IMR-90 (cell line): ENCODE measurements around the gene MAFF. TPM values are rescaled to one million over a fixed set of nuclear protein-coding genes. Genes with fewer than 3 reads are reported as not detected.
A peak's percentile ranks its signal among the peaks of the same experiment; 100 is the strongest.

Experiments
- ATAC-seq: fragments of 200-7000 bp; cut with Tn5 transposase; 2 replicates; pipeline ENCODE4 v1.9.1; 2020; ENCODE audit warnings: low read depth, mild to moderate bottlenecking, moderate library complexity
- BruUV-seq: library from RNA; stranded (reverse); fragments of 400-500 nt; replicated peaks from 2 replicates; lab custom pipeline; 2021; lab: Mats Ljungman, UMichigan
- CTCF ChIA-PET: fragments of 300-600 bp; formaldehyde crosslinking; extraction: SDS; loops from one replicate; lab custom pipeline; 2021; ENCODE audit warnings: antibody characterized with exemption; lab: Yijun Ruan, JAX
- POLR2A ChIA-PET: fragments of 300-600 bp; sonication (Branson Sonifier 250); formaldehyde crosslinking; loops from one replicate; lab custom pipeline; 2022; ENCODE audit warnings: antibody characterized with exemption; ENCODE audit not compliant: unreplicated experiment; lab: Charles Lee
- DNase-seq: peaks from one replicate; pipeline ENCODE4 v3.0.0; 2013
- H2AFZ ChIP-seq: replicated peaks from 2 replicates; pipeline ENCODE3; 2013; ENCODE audit warnings: low read length, mild to moderate bottlenecking; ENCODE audit not compliant: poor library complexity
- H2AK5ac ChIP-seq: 2 replicates; pipeline ENCODE4 v1.6.1; 2013; ENCODE audit warnings: low read depth, low read length, inconsistent platforms
- H2AK9ac ChIP-seq: replicated peaks from 2 replicates; pipeline ENCODE3; 2013; ENCODE audit warnings: mild to moderate bottlenecking, low read depth, low read length, moderate library complexity; ENCODE audit not compliant: poor library complexity
- H2BK120ac ChIP-seq: 2 replicates; pipeline ENCODE4 v1.6.1; 2013; ENCODE audit warnings: low read depth, low read length, inconsistent platforms
- H2BK15ac ChIP-seq: 3 replicates; pipeline ENCODE4 v1.6.1; 2013; ENCODE audit warnings: low read depth, low read length, inconsistent platforms
- H2BK20ac ChIP-seq: 2 replicates; pipeline ENCODE4 v1.6.1; 2013; ENCODE audit warnings: low read depth, mild to moderate bottlenecking, inconsistent platforms, low read length, moderate library complexity
- H2BK5ac ChIP-seq: 2 replicates; pipeline ENCODE4 v1.6.1; 2013; ENCODE audit warnings: mild to moderate bottlenecking, low read depth, low read length, inconsistent platforms; ENCODE audit not compliant: poor library complexity, severe bottlenecking
- H3K14ac ChIP-seq: replicated peaks from 2 replicates; pipeline ENCODE4 v1.6.1; 2013; ENCODE audit warnings: low read depth, low read length, inconsistent platforms
- H3K18ac ChIP-seq: 2 replicates; pipeline ENCODE4 v1.6.1; 2013; ENCODE audit warnings: low read depth, low read length, control low read depth
- H3K23ac ChIP-seq: 2 replicates; pipeline ENCODE4 v1.6.1; 2013; ENCODE audit warnings: low read depth, low read length, inconsistent platforms
- H3K27ac ChIP-seq: 2 replicates; pipeline ENCODE4 v1.5.1; 2013; ENCODE audit warnings: mild to moderate bottlenecking, control low read depth, low read length; ENCODE audit not compliant: insufficient read depth
- H3K27me3 ChIP-seq: 2 replicates; pipeline ENCODE4 v1.6.1; 2013; ENCODE audit warnings: low read length; ENCODE audit not compliant: control insufficient read depth, insufficient read depth
- H3K36me3 ChIP-seq: 2 replicates; pipeline ENCODE4 v1.6.1; 2013; ENCODE audit warnings: low read length, mixed read lengths; ENCODE audit not compliant: control insufficient read depth, insufficient read depth
- H3K4ac ChIP-seq: 2 replicates; pipeline ENCODE4 v1.6.1; 2013; ENCODE audit warnings: low read depth, low read length, inconsistent platforms
- H3K4me1 ChIP-seq: 2 replicates; pipeline ENCODE4 v1.6.1; 2013; ENCODE audit warnings: low read length, mixed read lengths; ENCODE audit not compliant: control insufficient read depth, insufficient read depth
- H3K4me2 ChIP-seq: 2 replicates; pipeline ENCODE4 v1.6.1; 2013; ENCODE audit warnings: low read depth, mild to moderate bottlenecking, control low read depth, low read length, moderate library complexity
- H3K4me3 ChIP-seq: 2 replicates; pipeline ENCODE4 v1.5.1; 2013; ENCODE audit warnings: low read depth, mild to moderate bottlenecking, control low read depth, low read length, moderate library complexity; ENCODE audit not compliant: insufficient read depth
- H3K56ac ChIP-seq: 2 replicates; pipeline ENCODE4 v1.6.1; 2013; ENCODE audit warnings: low read length, inconsistent platforms; ENCODE audit not compliant: insufficient read depth; ENCODE audit errors: extremely low read depth
- H3K79me1 ChIP-seq, 2 experiments: 2 replicates each; pipeline ENCODE4 v1.6.1; 2013; ENCODE audit warnings: low read length in 2 of 2, inconsistent platforms in 1 of 2, low read depth in 1 of 2
- H3K9ac ChIP-seq: 2 replicates; pipeline ENCODE4 v1.6.1; 2013; ENCODE audit warnings: low read depth, low read length, control low read depth
- H3K9me1 ChIP-seq: 2 replicates; pipeline ENCODE4 v1.6.1; 2013; ENCODE audit warnings: low read length, inconsistent platforms; ENCODE audit not compliant: insufficient read depth
- H3K9me3 ChIP-seq: 2 replicates; pipeline ENCODE4 v1.6.1; 2013; ENCODE audit warnings: low read length; ENCODE audit not compliant: control insufficient read depth, insufficient read depth
- H4K20me1 ChIP-seq: 2 replicates; pipeline ENCODE4 v1.6.1; 2013; ENCODE audit warnings: low read length, inconsistent platforms; ENCODE audit not compliant: insufficient read depth
- H4K5ac ChIP-seq: 2 replicates; pipeline ENCODE4 v1.6.1; 2013; ENCODE audit warnings: mild to moderate bottlenecking, low read depth, low read length, control low read depth
- H4K8ac ChIP-seq, 2 experiments: 2 replicates each; pipeline ENCODE4 v1.6.1; 2013; ENCODE audit warnings: low read depth in 2 of 2, low read length in 2 of 2, control low read depth in 1 of 2, inconsistent platforms in 1 of 2
- H4K91ac ChIP-seq: 2 replicates; pipeline ENCODE4 v1.6.1; 2013; ENCODE audit warnings: low read depth, low read length, inconsistent platforms; ENCODE audit not compliant: insufficient read depth
- CEBPB ChIP-seq: IDR thresholded peaks from 2 replicates; pipeline ENCODE4 v1.6.1; 2012; ENCODE audit warnings: low read depth, low read length, improper control_type of control experiment
- FOS ChIP-seq: fragments of 150-350 bp; IDR thresholded peaks from 2 replicates; pipeline ENCODE4 v1.6.1; 2016; ENCODE audit warnings: low read depth, low read length
- MAFK ChIP-seq: IDR thresholded peaks from 2 replicates; pipeline ENCODE4 v1.6.1; 2012; ENCODE audit warnings: low read depth, low read length, improper control_type of control experiment
- MAZ ChIP-seq: IDR thresholded peaks from 2 replicates; pipeline ENCODE4 v1.6.1; 2012; ENCODE audit warnings: low read depth, mild to moderate bottlenecking, low read length, improper control_type of control experiment, moderate library complexity, borderline replicate concordance
- MXI1 ChIP-seq: IDR thresholded peaks from 2 replicates; pipeline ENCODE4 v1.6.1; 2012; ENCODE audit warnings: low read depth, mild to moderate bottlenecking, low read length, moderate library complexity, borderline replicate concordance
- NFE2L2 ChIP-seq: fragments of 150-350 bp; IDR thresholded peaks from 2 replicates; pipeline ENCODE4 v1.6.1; 2016; ENCODE audit warnings: low read depth, mild to moderate bottlenecking, low read length
- POLR2A ChIP-seq: IDR thresholded peaks from 2 replicates; pipeline ENCODE4 v1.6.1; 2012; ENCODE audit warnings: mild to moderate bottlenecking, low read depth, low read length
- RAD21 ChIP-seq: IDR thresholded peaks from 2 replicates; pipeline ENCODE4 v1.6.1; 2012; ENCODE audit warnings: low read length, improper control_type of control experiment
- RCOR1 ChIP-seq: IDR thresholded peaks from 2 replicates; pipeline ENCODE4 v1.6.1; 2012; ENCODE audit warnings: mild to moderate bottlenecking, low read length, improper control_type of control experiment; ENCODE audit not compliant: insufficient replicate concordance
- RFX5 ChIP-seq: IDR thresholded peaks from 2 replicates; pipeline ENCODE4 v1.8.0; 2012; ENCODE audit warnings: low read depth, mild to moderate bottlenecking, low read length, moderate library complexity
- SMC3 ChIP-seq: fragments of 150-350 bp; IDR thresholded peaks from 2 replicates; pipeline ENCODE4 v1.6.1; 2016; ENCODE audit warnings: low read depth, mild to moderate bottlenecking, antibody characterized with exemption, low read length, moderate library complexity
- WGBS, 2 experiments: methylation state at CpG; one replicate each; pipeline versions ENCODE4 v1.1.5 to v1.1.7; 2013; ENCODE audit warnings: missing lambda C conversion rate in 2 of 2; ENCODE audit not compliant: insufficient read length in 1 of 2; ENCODE audit errors: extremely low coverage in 2 of 2; 5-methylcytosine and 5-hydroxymethylcytosine counted together
- dilution Hi-C: fragments of 300-500 bp; cut with HindIII; formaldehyde crosslinking; loops from one replicate; pipeline ENCODE4 v1.14.3; 2018; ENCODE audit warnings: low sequenced_read_pairs; ENCODE audit not compliant: unreplicated experiment
- in situ Hi-C: fragments of 300-500 bp; cut with MboI; formaldehyde crosslinking; loops from 3 replicates; pipeline ENCODE4 v1.14.3; 2019; ENCODE audit warnings: low sequenced_read_pairs, inconsistent platforms, mixed read lengths
- intact Hi-C: fragments of 100-400 bp; cut with micrococcal nuclease; formaldehyde crosslinking; loops from 2 replicates; pipeline ENCODE4 v1.10.0; 2022
- polyA plus RNA-seq, 3 experiments: library from polyadenylated mRNA; depleted of rRNA; stranded (reverse); fragments of >200 nt; gene quantifications; 2 replicates each; pipeline ENCODE4 v1.2.3, GENCODE V29; 2012; ENCODE audit warnings: low replicate concordance in 1 of 3
- total RNA-seq: library from RNA; depleted of rRNA; stranded (reverse); fragments of >200 nt; gene quantifications from 2 replicates; pipeline ENCODE4 v1.2.3, GENCODE V29; 2012
- TF ChIP-seq, protein P1 (sequence below): fragments of 150-350 bp; IDR thresholded peaks from 2 replicates; pipeline ENCODE4 v1.6.1; 2017; ENCODE audit warnings: mild to moderate bottlenecking, antibody characterized with exemption, low read length, low read depth
- TF ChIP-seq, protein P2 (sequence below): conservative IDR thresholded peaks from 2 replicates; pipeline ENCODE4 v1.5.1; 2012; ENCODE audit warnings: mild to moderate bottlenecking, low read depth, low read length, improper control_type of control experiment

The MAFF gene
- total and polyA plus RNA-seq, 2 of the 4 experiments (the other 2 are of a cell fraction), result 18.3 to 25.9 TPM

DNA sequence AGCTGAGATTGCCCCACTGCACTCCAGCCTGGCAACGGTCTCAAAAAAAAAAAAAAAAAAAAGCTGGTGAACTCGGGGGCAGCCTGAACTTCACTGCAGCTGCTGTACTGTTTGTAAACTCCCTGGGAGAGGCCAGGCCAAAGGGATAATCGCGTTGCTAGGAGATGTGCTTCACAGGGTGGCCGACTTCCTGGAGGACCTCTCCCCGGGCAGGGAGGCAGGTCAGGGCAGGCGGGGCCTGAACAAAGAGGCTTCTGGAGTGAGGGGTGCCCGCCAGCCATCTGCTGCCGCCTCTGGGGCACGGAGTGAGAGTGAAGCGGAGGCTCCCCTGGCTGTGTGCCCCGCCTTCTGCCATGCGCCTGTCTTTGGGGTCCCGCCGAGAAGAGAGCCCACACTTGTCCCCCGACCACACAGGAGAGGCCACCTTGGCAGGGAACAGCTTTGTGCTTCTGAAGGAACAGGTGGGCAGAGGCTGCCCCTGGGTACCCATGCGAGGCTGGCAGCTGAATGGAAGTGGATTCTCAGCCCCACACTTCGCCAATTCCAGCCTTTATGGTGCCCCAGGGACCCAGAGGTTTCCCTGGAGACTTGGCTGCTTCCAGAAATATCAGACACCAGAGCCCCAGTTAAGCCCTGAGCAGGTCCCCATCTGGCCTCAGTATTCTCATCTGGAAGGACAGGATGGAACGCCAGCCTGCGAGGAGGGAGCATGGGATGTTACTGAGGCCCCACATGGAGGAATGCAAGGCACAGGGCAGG is 41.4 kb downstream of the MAFF start:
- peak overlapping the region; percentile 49 for H3K14ac ChIP-seq
- BruUV-seq, result no TSS peak
- H2AK5ac ChIP-seq, result peak overlapping the region; percentile 89
- no peak overlapping the region; the same call in 2 of the 3 replicates for H2BK15ac ChIP-seq
- H3K4me3 ChIP-seq, result no peak overlapping the region
- in situ Hi-C loops (no loop called here), dilution Hi-C loops (no loop called here), intact Hi-C loops (loop anchor here (5.0 kb wide), 1 partner anchor 329 kb away; the partner anchor contains the start of gene DMC1)
- H3K27ac ChIP-seq, result peak overlapping the region; percentile 34
- H2AFZ ChIP-seq, result peak overlapping the region; percentile 61
- CTCF ChIA-PET, result interaction anchor here (0.6 kb wide), 1 partner anchor 753 kb away, joined by 5 read pairs; no protein-coding TSS in a partner anchor
- ATAC-seq, result peak; percentile 59
- peaks cover 38% of the 10 kb centered on the region for H3K4me1 ChIP-seq
- H3K23ac ChIP-seq, result 0 out of 2 replicates have a peak overlapping the region, but pooled peaks have one; percentile 9
- peak; percentile 78 for DNase-seq
- TF ChIP-seq NFE2L2 (no peak), FOS (no peak), RCOR1 (no peak), RAD21 (no peak), MXI1 (no peak), MAZ (no peak), SMC3 (no peak), POLR2A (no peak), RFX5 (no peak), MAFK (no peak), CEBPB (no peak)
- TF ChIP-seq, protein P1, sequence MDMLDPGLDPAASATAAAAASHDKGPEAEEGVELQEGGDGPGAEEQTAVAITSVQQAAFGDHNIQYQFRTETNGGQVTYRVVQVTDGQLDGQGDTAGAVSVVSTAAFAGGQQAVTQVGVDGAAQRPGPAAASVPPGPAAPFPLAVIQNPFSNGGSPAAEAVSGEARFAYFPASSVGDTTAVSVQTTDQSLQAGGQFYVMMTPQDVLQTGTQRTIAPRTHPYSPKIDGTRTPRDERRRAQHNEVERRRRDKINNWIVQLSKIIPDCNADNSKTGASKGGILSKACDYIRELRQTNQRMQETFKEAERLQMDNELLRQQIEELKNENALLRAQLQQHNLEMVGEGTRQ, result no peak
- TF ChIP-seq, protein P2, sequence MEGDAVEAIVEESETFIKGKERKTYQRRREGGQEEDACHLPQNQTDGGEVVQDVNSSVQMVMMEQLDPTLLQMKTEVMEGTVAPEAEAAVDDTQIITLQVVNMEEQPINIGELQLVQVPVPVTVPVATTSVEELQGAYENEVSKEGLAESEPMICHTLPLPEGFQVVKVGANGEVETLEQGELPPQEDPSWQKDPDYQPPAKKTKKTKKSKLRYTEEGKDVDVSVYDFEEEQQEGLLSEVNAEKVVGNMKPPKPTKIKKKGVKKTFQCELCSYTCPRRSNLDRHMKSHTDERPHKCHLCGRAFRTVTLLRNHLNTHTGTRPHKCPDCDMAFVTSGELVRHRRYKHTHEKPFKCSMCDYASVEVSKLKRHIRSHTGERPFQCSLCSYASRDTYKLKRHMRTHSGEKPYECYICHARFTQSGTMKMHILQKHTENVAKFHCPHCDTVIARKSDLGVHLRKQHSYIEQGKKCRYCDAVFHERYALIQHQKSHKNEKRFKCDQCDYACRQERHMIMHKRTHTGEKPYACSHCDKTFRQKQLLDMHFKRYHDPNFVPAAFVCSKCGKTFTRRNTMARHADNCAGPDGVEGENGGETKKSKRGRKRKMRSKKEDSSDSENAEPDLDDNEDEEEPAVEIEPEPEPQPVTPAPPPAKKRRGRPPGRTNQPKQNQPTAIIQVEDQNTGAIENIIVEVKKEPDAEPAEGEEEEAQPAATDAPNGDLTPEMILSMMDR, result no peak
- peak overlapping the region; percentile 16; the same call in 1 of the 2 replicates for H3K18ac ChIP-seq
- H2AK9ac ChIP-seq, result peak overlapping the region; percentile 94
- peak overlapping the region; percentile 21 to 81; a peak in 3 of 4 replicates for H4K8ac ChIP-seq
- 37% methylated on average over 12 of the region's 20 CpGs; no CpG with 5 or more reads in 1 of the 2 experiments for WGBS, 2 experiments
- H3K9ac ChIP-seq, result no peak overlapping the region
- peaks cover 21% of the 10 kb centered on the region for H3K9me1 ChIP-seq
- no peaks in the 10 kb centered on the region for H3K9me3 ChIP-seq
- H4K20me1 ChIP-seq, result peaks cover 16% of the 10 kb centered on the region
- H3K27me3 ChIP-seq, result no peaks in the 10 kb centered on the region
- 0 out of 2 replicates have a peak overlapping the region, but pooled peaks have one; percentile 19 for H4K5ac ChIP-seq
- H3K79me1 ChIP-seq, result peaks cover 16 to 82% of the 10 kb centered on the region in 2 experiments
- H3K4me2 ChIP-seq, result no peak overlapping the region
- H3K56ac ChIP-seq, result no peak overlapping the region
- H2BK20ac ChIP-seq, result peak overlapping the region; percentile 65; the same call in 1 of the 2 replicates
- peaks cover 32% of the 10 kb centered on the region for H3K36me3 ChIP-seq
- peak overlapping the region; percentile 32; the same call in 1 of the 2 replicates for H4K91ac ChIP-seq
- H3K4ac ChIP-seq, result peak overlapping the region; percentile 79
- peak overlapping the region; percentile 45 for H2BK120ac ChIP-seq
- peak overlapping the region; percentile 48 for H2BK5ac ChIP-seq
- POLR2A ChIA-PET, result interaction anchor here (0.6 kb wide), 3 partner anchors 142 to 616 kb away, joined by 4 to 5 read pairs (median 4); no protein-coding TSS in a partner anchor
